Neural cell (in vitro differentiated cells): ENCODE results near the gene PACC1. TPM values are rescaled to one million over a fixed set of nuclear protein-coding genes. Genes with fewer than 3 reads are reported as not detected.

Experiments
- H2AFZ ChIP-seq: fragments of 200-600, 300-800 bp; sonication (generic), shearing (Covaris generic); 2 replicates; pipeline ENCODE4 v1.6.0; 2014; ENCODE audit warnings: low read depth, mild to moderate bottlenecking, antibody characterized with exemption, low read length, moderate library complexity
- H3F3A ChIP-seq: fragments of 200-600 bp; shearing (Covaris generic); 2 replicates; pipeline ENCODE4 v1.6.1; 2016; ENCODE audit warnings: mild to moderate bottlenecking, moderate library complexity, mixed read lengths, antibody characterized with exemption, low read length; ENCODE audit not compliant: insufficient read depth, poor library complexity, severe bottlenecking
- H3K27ac ChIP-seq: fragments of 200-600, 300-800 bp; sonication (generic), shearing (Covaris generic); 2 replicates; pipeline ENCODE4 v1.5.1; 2014; ENCODE audit warnings: mild to moderate bottlenecking, low read length, moderate library complexity
- H3K27me3 ChIP-seq: fragments of 300-800, 200-600 bp; sonication (generic), shearing (Covaris generic); 2 replicates; pipeline ENCODE4 v1.6.0; 2014; ENCODE audit warnings: mild to moderate bottlenecking, low read depth, low read length, moderate library complexity; ENCODE audit not compliant: insufficient read depth
- H3K36me3 ChIP-seq: fragments of 300-800, 200-600 bp; sonication (generic), shearing (Covaris generic); 2 replicates; pipeline ENCODE4 v1.5.1; 2014; ENCODE audit warnings: mild to moderate bottlenecking, antibody characterized with exemption, low read length, moderate library complexity; ENCODE audit not compliant: insufficient read depth
- H3K4me2 ChIP-seq: fragments of 300-800, 200-600 bp; sonication (generic), shearing (Covaris generic); 2 replicates; pipeline ENCODE4 v1.6.0; 2014; ENCODE audit warnings: mild to moderate bottlenecking, low read length
- H3K4me3 ChIP-seq: fragments of 300-800, 200-600 bp; sonication (generic), shearing (Covaris generic); 2 replicates; pipeline ENCODE4 v1.5.1; 2014; ENCODE audit warnings: mild to moderate bottlenecking, low read length, moderate library complexity
- H3K79me2 ChIP-seq: fragments of 200-600 bp; shearing (Covaris generic); replicated peaks from 2 replicates; pipeline ENCODE4 v1.6.0; 2014; ENCODE audit warnings: mild to moderate bottlenecking, low read length, moderate library complexity; ENCODE audit not compliant: insufficient read depth
- H3K9ac ChIP-seq: fragments of 300-800, 200-600 bp; sonication (generic), shearing (Covaris generic); 2 replicates; pipeline ENCODE4 v1.6.1; 2016; ENCODE audit warnings: mild to moderate bottlenecking, low read length, mixed read lengths
- H3K9me2 ChIP-seq: fragments of 200-600 bp; shearing (Covaris generic); 2 replicates; pipeline ENCODE4 v1.6.1; 2016; ENCODE audit warnings: mild to moderate bottlenecking, low read length, mixed read lengths; ENCODE audit not compliant: insufficient read depth
- H3K9me3 ChIP-seq: fragments of 200-600, 300-800 bp; sonication (generic), shearing (Covaris generic); 2 replicates; pipeline ENCODE4 v1.6.1; 2016; ENCODE audit warnings: mild to moderate bottlenecking, mixed run types, low read length, moderate library complexity, mixed read lengths
- H4K20me1 ChIP-seq: fragments of 200-600 bp; shearing (Covaris generic); 2 replicates; pipeline ENCODE4 v1.6.1; 2016; ENCODE audit warnings: mild to moderate bottlenecking, mixed run types; ENCODE audit not compliant: insufficient read depth
- EP300 ChIP-seq: fragments of 450-650 bp; conservative IDR thresholded peaks from 2 replicates; pipeline ENCODE4 v1.6.1; 2014; ENCODE audit warnings: antibody characterized with exemption, mild to moderate bottlenecking, moderate library complexity; ENCODE audit not compliant: poor library complexity, severe bottlenecking
- MXI1 ChIP-seq: fragments of 450-650 bp; conservative IDR thresholded peaks from 2 replicates; pipeline ENCODE4 v1.6.1; 2014; ENCODE audit warnings: antibody characterized with exemption, mild to moderate bottlenecking; ENCODE audit not compliant: poor library complexity, severe bottlenecking
- POLR2AphosphoS5 ChIP-seq: IDR thresholded peaks from 2 replicates; pipeline ENCODE4 v1.6.1; 2012
- RAD21 ChIP-seq: fragments of 450-650 bp; conservative IDR thresholded peaks from 2 replicates; pipeline ENCODE4 v1.6.1; 2014; ENCODE audit warnings: antibody characterized with exemption, mild to moderate bottlenecking, moderate library complexity
- TAF1 ChIP-seq: IDR thresholded peaks from 2 replicates; pipeline ENCODE4 v1.6.1; 2012; ENCODE audit warnings: low read depth
- polyA plus RNA-seq: library from polyadenylated mRNA; depleted of rRNA; stranded (reverse); fragments of >200 nt; gene quantifications from 2 replicates; pipeline ENCODE4 v1.2.3, GENCODE V29; 2014
- TF ChIP-seq, protein P1 (sequence below): fragments of 450-650 bp; IDR thresholded peaks from 2 replicates; pipeline ENCODE4 v1.5.1; 2014; ENCODE audit warnings: antibody characterized with exemption, mild to moderate bottlenecking, moderate library complexity; ENCODE audit not compliant: poor library complexity, severe bottlenecking

PACC1 gene
- polyA plus RNA-seq, 1 donor from 2014 or later: 33.3 TPM

DNA sequence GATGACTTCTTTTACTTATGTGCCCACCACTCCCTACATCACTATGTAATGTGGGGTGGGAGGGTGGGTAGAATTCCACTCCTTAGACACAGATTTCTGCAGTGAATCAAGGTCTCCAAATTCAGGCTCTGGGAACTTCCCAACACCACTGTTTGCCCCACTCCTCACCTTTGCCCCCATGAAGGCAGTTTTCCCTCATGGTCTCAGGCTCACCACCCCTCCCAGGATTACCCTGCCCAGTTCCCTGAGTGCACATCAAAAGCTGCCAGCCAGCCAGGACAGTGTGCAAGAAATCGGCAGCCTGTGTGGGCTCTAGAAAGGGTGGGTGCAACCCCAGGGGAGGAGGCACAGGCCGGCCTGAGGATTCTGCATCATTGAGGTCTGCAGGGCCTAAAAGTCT lies 32.8 kb upstream of the PACC1 start:
- no peaks in the 10 kb centered on the region for H3K79me2 ChIP-seq
- H3F3A ChIP-seq: no peaks in the 10 kb centered on the region
- no peaks in the 10 kb centered on the region for H3K36me3 ChIP-seq
- no peak overlapping the region for H3K4me2 ChIP-seq
- no peak overlapping the region for H3K9ac ChIP-seq
- no peak overlapping the region for H3K4me3 ChIP-seq
- no peak overlapping the region for H2AFZ ChIP-seq
- no peaks in the 10 kb centered on the region for H4K20me1 ChIP-seq
- TF ChIP-seq RAD21 (no peak), TAF1 (no peak), MXI1 (no peak)
- TF ChIP-seq, protein P1, sequence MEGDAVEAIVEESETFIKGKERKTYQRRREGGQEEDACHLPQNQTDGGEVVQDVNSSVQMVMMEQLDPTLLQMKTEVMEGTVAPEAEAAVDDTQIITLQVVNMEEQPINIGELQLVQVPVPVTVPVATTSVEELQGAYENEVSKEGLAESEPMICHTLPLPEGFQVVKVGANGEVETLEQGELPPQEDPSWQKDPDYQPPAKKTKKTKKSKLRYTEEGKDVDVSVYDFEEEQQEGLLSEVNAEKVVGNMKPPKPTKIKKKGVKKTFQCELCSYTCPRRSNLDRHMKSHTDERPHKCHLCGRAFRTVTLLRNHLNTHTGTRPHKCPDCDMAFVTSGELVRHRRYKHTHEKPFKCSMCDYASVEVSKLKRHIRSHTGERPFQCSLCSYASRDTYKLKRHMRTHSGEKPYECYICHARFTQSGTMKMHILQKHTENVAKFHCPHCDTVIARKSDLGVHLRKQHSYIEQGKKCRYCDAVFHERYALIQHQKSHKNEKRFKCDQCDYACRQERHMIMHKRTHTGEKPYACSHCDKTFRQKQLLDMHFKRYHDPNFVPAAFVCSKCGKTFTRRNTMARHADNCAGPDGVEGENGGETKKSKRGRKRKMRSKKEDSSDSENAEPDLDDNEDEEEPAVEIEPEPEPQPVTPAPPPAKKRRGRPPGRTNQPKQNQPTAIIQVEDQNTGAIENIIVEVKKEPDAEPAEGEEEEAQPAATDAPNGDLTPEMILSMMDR: no peak
- no peaks in the 10 kb centered on the region for H3K9me3 ChIP-seq
- no peaks in the 10 kb centered on the region for H3K27me3 ChIP-seq
- no peak overlapping the region for H3K27ac ChIP-seq
- H3K9me2 ChIP-seq: no peaks in the 10 kb centered on the region

DNA sequence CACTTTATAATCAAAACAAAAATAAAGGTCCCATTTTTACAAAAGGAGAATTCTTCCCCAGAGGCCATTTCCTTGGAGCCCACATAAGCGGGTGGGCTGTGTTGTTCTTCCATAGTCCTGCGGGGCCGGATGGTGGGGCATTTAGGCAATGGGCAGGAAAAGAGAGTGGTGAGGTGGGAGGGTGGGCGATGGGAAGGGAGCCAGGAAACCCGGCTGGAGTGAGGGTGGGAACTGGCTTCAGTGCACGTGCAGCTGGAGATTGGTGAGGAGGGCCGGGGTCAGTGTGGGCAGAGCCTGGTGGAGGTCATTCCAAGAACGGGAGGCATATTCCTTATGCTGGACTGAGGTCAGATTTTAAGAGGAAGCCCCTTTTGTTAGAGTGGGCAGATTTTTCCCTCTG lies 31.6 kb upstream of the PACC1 start:
- Histone ChIP-seq H3K27me3 (no peaks in the 10 kb centered on the region), H3K27ac (no peak overlapping the region)

DNA sequence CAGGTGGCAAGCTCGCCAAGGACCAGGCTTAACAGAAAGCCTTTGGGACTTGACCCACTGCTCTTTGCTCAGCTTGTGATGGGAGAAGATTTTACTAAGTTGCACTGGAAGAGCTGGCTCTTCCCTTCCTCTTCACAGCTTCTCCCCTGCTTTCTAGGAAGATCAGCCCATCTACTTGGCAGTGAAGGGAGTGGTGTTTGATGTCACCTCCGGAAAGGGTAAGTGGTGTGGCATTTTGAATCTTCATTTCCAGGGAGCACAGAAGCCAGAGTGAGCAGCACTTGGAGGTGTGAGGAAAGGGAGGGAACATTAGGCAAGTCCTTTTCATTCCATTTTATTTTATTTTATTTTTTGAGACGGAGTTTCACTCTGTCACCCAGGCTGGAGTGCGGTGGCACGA lies 27.7 kb upstream of the PACC1 start:
- Histone ChIP-seq H2AFZ (no peak overlapping the region), H3K4me3 (no peak overlapping the region), H3K27ac (no peak overlapping the region), H3F3A (no peaks in the 10 kb centered on the region), H3K9me2 (no peaks in the 10 kb centered on the region), H4K20me1 (no peaks in the 10 kb centered on the region), H3K9ac (no peak overlapping the region), H3K4me2 (no peak overlapping the region), H3K27me3 (no peaks in the 10 kb centered on the region), H3K79me2 (no peaks in the 10 kb centered on the region), H3K36me3 (no peaks in the 10 kb centered on the region), H3K9me3 (no peaks in the 10 kb centered on the region)
- TF ChIP-seq EP300 (no peak), TAF1 (no peak)
- TF ChIP-seq, protein P1: no peak

More for the DNA sequence above, 31.6 kb upstream of the PACC1 start:
- no peak overlapping the region for H3K4me2 ChIP-seq
- no peaks in the 10 kb centered on the region for H3K79me2 ChIP-seq
- no peaks in the 10 kb centered on the region for H4K20me1 ChIP-seq
- no peaks in the 10 kb centered on the region for H3K9me3 ChIP-seq
- H3K4me3 ChIP-seq: no peak overlapping the region
- no peak overlapping the region for H2AFZ ChIP-seq
- H3F3A ChIP-seq: no peaks in the 10 kb centered on the region
- no peaks in the 10 kb centered on the region for H3K9me2 ChIP-seq
- no peak overlapping the region for H3K9ac ChIP-seq
- no peak for TF ChIP-seq POLR2AphosphoS5
- TF ChIP-seq, protein P1: no peak
- no peaks in the 10 kb centered on the region for H3K36me3 ChIP-seq
